HepG2 (cell line): ENCODE results near the gene SEMA3C. TPM values are rescaled to one million over a fixed set of nuclear protein-coding genes. Genes with fewer than 3 reads are reported as not detected.

Experiments used
- ATAC-seq: fragments of 200-7000 bp; cut with Tn5 transposase; 3 replicates; pipeline ENCODE4 v1.9.1; 2020; ENCODE audit warnings: mild to moderate bottlenecking, moderate library complexity
- BruUV-seq: library from RNA; stranded (reverse); fragments of 400-500 nt; replicated peaks from 2 replicates; lab custom pipeline; 2021; lab: Mats Ljungman, UMichigan
- CTCF ChIA-PET: fragments of 300-600 bp; formaldehyde crosslinking; extraction: SDS; loops from one replicate; lab custom pipeline; 2021; ENCODE audit warnings: low total read pairs, inconsistent platforms, low intra/inter-chr PET ratio; lab: Yijun Ruan, JAX
- POLR2A ChIA-PET: fragments of 350-600 bp; sonication (Branson Sonifier 250); formaldehyde crosslinking; loops from one replicate; lab custom pipeline; 2020; ENCODE audit warnings: antibody characterized with exemption, inconsistent platforms; lab: Yijun Ruan, JAX
- DNase-seq: peaks from one replicate; pipeline ENCODE4 v3.0.0-alpha.2; 2015; ENCODE audit warnings: low spot score
- FAIRE-seq: peaks from 3 replicates; lab custom pipeline; 2011; peaks lifted over from hg19 to GRCh38; lab: Jason Lieb, UNC
- H2AFZ ChIP-seq: one replicate; pipeline ENCODE4 v1.6.1; 2011; ENCODE audit warnings: low read length, inconsistent platforms
- H3K27ac ChIP-seq: fragments of 300-600 bp; 3 replicates; pipeline ENCODE4 v1.8.0; 2011; ENCODE audit warnings: mixed run types, mild to moderate bottlenecking, mixed read lengths, low read length, inconsistent platforms; ENCODE audit not compliant: insufficient read depth; ENCODE audit errors: extremely low read length
- H3K27me3 ChIP-seq, 2 experiments: fragments of 200-600 bp in 1 of 2; 2 replicates in 1 of 2; 3 replicates in 1 of 2; pipeline versions ENCODE4 v1.6.0 to v1.8.0; 2011; ENCODE audit warnings: low read length in 2 of 2, mild to moderate bottlenecking in 2 of 2, moderate library complexity in 2 of 2, inconsistent platforms in 1 of 2; ENCODE audit not compliant: insufficient read depth in 2 of 2, control insufficient read depth in 1 of 2
- H3K36me3 ChIP-seq, 2 experiments: fragments of 200-600 bp in 1 of 2; replicated peaks in 1 of 2; 2 replicates in 1 of 2; 3 replicates in 1 of 2; pipeline versions ENCODE4 v1.5.1 to v1.8.0; 2011; ENCODE audit warnings: low read length in 2 of 2, inconsistent platforms in 1 of 2; ENCODE audit not compliant: insufficient read depth in 2 of 2, control insufficient read depth in 1 of 2
- H3K4me1 ChIP-seq: 2 replicates; pipeline ENCODE4 v1.5.1; 2012; ENCODE audit warnings: low read length, inconsistent platforms; ENCODE audit not compliant: insufficient read depth
- H3K4me2 ChIP-seq: 2 replicates; pipeline ENCODE4 v1.6.0; 2011; ENCODE audit warnings: low read depth, low read length, inconsistent platforms
- H3K4me3 ChIP-seq, 3 experiments: fragments of 200-600 bp in 1 of 3; sonication (generic), shearing (Covaris generic) in 1 of 3; replicated peaks in 1 of 3; 2 replicates each; pipeline ENCODE4 v1.5.1; 2011 to 2016; ENCODE audit warnings: low read length in 3 of 3, inconsistent platforms in 2 of 3, low read depth in 2 of 3, mild to moderate bottlenecking in 2 of 3, control low read depth in 1 of 3, mixed read lengths in 1 of 3; ENCODE audit not compliant: insufficient read depth in 1 of 3
- H3K79me2 ChIP-seq: one replicate; pipeline ENCODE4 v1.6.1; 2011; ENCODE audit warnings: low read length, inconsistent platforms; ENCODE audit not compliant: insufficient read depth
- H3K9ac ChIP-seq: 2 replicates; pipeline ENCODE4 v1.6.0; 2011; ENCODE audit warnings: mild to moderate bottlenecking, low read depth, low read length, inconsistent platforms; ENCODE audit not compliant: insufficient read depth
- H3K9me3 ChIP-seq: 2 replicates; pipeline ENCODE4 v1.5.1; 2012; ENCODE audit warnings: mild to moderate bottlenecking, low read length
- H4K20me1 ChIP-seq: 2 replicates; pipeline ENCODE4 v1.6.0; 2011; ENCODE audit warnings: inconsistent platforms, mild to moderate bottlenecking, low read length, moderate library complexity; ENCODE audit not compliant: insufficient read depth
- SNRNP70 ChIP-seq: fragments of 200-400 bp; formaldehyde crosslinking; IDR thresholded peaks from 2 replicates; pipeline ENCODE4 v1.6.1; 2017; ENCODE audit warnings: mild to moderate bottlenecking, low read depth, low read length, moderate library complexity
- THYN1 ChIP-seq: sonication (generic); formaldehyde crosslinking; IDR thresholded peaks from 2 replicates; pipeline ENCODE4 v1.8.1; 2023; ENCODE audit warnings: low read depth, mild to moderate bottlenecking, moderate library complexity, missing genetic modification reagents, borderline replicate concordance
- ZNF512B ChIP-seq: sonication (generic); formaldehyde crosslinking; IDR thresholded peaks from 2 replicates; pipeline ENCODE4 v1.5.1; 2020; ENCODE audit warnings: missing genetic modification reagents, mild to moderate bottlenecking, borderline replicate concordance
- ZNF562 ChIP-seq: sonication (generic); formaldehyde crosslinking; IDR thresholded peaks from 2 replicates; pipeline ENCODE4 v1.8.0; 2022; ENCODE audit warnings: missing genetic modification reagents, borderline replicate concordance
- WGBS: methylation state at CpG from one replicate; pipeline ENCODE4 v1.1.6; 2017; ENCODE audit warnings: low lambda C conversion rate; 5-methylcytosine and 5-hydroxymethylcytosine counted together
- in situ Hi-C: cut with HindIII; loops from 2 replicates; pipeline ENCODE4 v1.10.0; 2017; ENCODE audit warnings: low pct_unique_long_range_greater_than_20kb; ENCODE audit not compliant: extremely low pct_ligation_motif_present
- intact Hi-C: fragments of 100-400 bp; cut with micrococcal nuclease; formaldehyde crosslinking; loops from one replicate; pipeline ENCODE4 v1.10.0; 2022; ENCODE audit not compliant: unreplicated experiment
- polyA plus RNA-seq, 8 experiments: library from polyadenylated mRNA; depleted of rRNA in 3 of 8; stranded (reverse) in 7 of 8; unstranded in 1 of 8; fragments of >200 nt; fragmentation: Illumina TruSeq in 4 of 8; extraction: Trizol in 4 of 8; gene quantifications; 2 replicates each; pipeline versions ENCODE4 v1.2.1 to v1.2.3, GENCODE V29; 2011 to 2016; ENCODE audit warnings: low read depth in 4 of 8, missing spikeins in 1 of 8, mixed read lengths in 1 of 8; ENCODE audit not compliant: insufficient read depth in 1 of 8
- total RNA-seq, 5 experiments: library from RNA; depleted of rRNA; stranded (reverse); fragments of >200 nt; fragmentation: Illumina TruSeq; extraction: Trizol; gene quantifications; 2 replicates each; pipeline ENCODE4 v1.2.3, GENCODE V29; 2016; ENCODE audit warnings: low read depth in 1 of 5

Gene SEMA3C
- total and polyA plus RNA-seq, 2 of the 13 experiments (the other 11 are each of a cell fraction or from before 2014, with no cell fraction given): 0.05 to 0.13 TPM

GRCh38 chr7:80842022-80842790 lies 76.6 kb downstream of the SEMA3C start:
- Histone ChIP-seq H3K9me3 (no peaks in the 10 kb centered on the region), H3K79me2 (no peaks in the 10 kb centered on the region), H3K36me3 (no peaks in the 10 kb centered on the region), H3K4me1 (no peaks in the 10 kb centered on the region), H3K4me2 (no peak overlapping the region), H2AFZ (no peak overlapping the region), H4K20me1 (no peaks in the 10 kb centered on the region), H3K9ac (no peak overlapping the region), H3K4me3 (no peak overlapping the region), H3K27me3 (no peaks in the 10 kb centered on the region), H3K27ac (no peak overlapping the region)
- in situ Hi-C loops (no loop called here), intact Hi-C loops (no loop called here)
- no peak for FAIRE-seq
- WGBS: 5% methylated on average over 4 of the region's 4 CpGs
- no peak for TF ChIP-seq SNRNP70
- no peak for TF ChIP-seq THYN1
- ATAC-seq: no peak
- ChIA-PET POLR2A (no interaction called here), CTCF (no interaction called here)
- no peak for DNase-seq
- BruUV-seq: no TSS peak

GRCh38 chr7:80841423-80841955 lies 77.4 kb downstream of the SEMA3C start:
- Histone ChIP-seq H3K4me3 (no peak overlapping the region), H3K27me3 (no peaks in the 10 kb centered on the region), H3K4me2 (no peak overlapping the region), H3K79me2 (no peaks in the 10 kb centered on the region), H3K9me3 (no peaks in the 10 kb centered on the region), H3K36me3 (no peaks in the 10 kb centered on the region), H3K9ac (no peak overlapping the region)
- DNase-seq (no peak), ATAC-seq (no peak)
- no TSS peak for BruUV-seq
- in situ Hi-C loops: no loop called here
- CTCF ChIA-PET: no interaction called here
- intact Hi-C loops: no loop called here
- TF ChIP-seq ZNF512B (no peak), ZNF562 (CRISPR knock-in tag) (no peak)
- TF ChIP-seq, all 625 proteins: peak for 0
- H3K27ac ChIP-seq: no peak overlapping the region
- H2AFZ ChIP-seq: no peak overlapping the region
- H3K4me1 ChIP-seq: no peaks in the 10 kb centered on the region
- no peak for FAIRE-seq
- POLR2A ChIA-PET: no interaction called here
- no peaks in the 10 kb centered on the region for H4K20me1 ChIP-seq
